Kasumi-1 (cell line): Measurements from ENCODE around the gene PRAC2.

Experiments used
- DNase-seq, 2 experiments: peaks; one replicate each; lab custom pipeline; 2025; lab: John Stamatoyannopoulos, UW

Gene PRAC2

DNA sequence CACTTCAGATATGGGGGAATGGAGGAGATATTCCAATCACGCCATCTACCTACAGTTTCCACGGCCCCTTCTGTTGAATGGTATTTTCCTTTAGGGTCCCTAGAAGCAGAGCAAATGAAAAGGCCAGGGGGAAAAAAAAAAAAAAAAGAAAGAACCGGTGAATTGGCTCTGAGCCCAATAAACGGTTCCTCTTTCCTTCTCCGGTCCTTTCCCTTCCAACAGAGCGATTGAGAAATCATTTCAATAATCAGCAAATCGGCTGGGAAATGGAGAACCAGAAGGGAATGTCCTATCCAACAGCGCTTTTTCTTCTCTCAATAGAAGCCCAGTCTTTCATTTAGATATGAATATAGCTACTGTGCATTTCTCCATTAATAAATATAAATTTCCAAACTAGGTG is 32.4 kb downstream of the PRAC2 start:
- DNase-seq: peak; percentile 12 to 18

DNA sequence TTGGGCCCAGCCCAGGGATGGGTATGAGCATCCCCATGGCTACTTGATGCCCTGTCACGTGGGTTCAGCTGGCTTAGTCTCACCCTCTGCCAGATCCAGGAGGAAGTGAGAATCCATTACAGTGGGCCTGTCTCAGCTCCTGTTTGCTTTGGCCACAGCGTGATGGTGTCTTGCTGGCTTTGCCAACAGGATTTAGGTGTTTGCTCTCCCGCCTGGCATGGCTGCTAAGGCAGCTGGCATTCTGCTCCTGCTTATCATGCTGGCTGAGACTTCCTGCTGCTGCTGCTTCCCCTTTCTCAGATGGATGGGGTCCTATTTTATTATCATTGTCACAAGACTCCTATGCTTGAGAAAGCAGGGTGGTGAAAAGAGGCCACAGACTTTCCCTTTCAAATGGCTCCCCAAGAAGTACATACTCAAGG is 33.9 kb downstream of the PRAC2 start:
- DNase-seq: peak; percentile 31 to 39

DNA sequence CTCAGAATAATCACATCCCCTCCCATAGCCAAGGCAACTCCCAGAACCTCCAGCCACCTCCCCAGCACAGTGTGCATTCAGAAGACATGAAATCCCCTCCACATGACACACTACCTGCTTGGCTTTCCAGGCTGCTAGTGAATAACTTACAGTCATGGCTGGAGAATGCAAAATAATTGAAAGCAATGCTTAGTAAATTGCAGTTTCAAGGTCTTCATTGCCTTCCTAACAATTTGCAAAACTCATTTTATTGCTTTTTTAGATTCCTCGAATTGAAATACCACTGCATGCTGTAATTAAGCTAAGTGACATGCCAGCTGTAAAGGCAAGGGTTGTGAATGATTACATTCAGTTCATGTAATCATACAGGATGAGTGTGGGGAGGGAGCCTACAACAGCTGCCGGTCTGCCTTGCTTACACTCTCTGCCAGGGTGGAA is 34.6 kb downstream of the PRAC2 start:
- DNase-seq: no peak

DNA sequence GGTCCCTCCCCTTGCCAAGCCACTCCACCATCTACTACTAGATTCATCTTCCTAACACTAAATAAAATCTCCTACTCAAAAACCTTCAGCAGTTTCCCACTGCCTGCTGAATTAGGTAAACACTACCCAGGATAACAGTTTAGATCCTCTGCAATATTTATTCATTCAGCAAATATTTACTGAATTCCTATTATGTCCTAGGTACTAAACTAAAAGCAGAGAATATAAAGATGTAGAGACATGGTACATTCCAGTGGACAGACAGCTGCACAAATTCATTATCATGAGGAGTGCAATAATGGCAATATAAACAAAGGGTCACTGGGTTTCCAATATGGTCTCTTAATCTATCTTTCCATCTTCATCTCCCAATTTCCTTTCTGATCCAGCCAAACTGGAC is 36.3 kb downstream of the PRAC2 start:
- no peak for DNase-seq

DNA sequence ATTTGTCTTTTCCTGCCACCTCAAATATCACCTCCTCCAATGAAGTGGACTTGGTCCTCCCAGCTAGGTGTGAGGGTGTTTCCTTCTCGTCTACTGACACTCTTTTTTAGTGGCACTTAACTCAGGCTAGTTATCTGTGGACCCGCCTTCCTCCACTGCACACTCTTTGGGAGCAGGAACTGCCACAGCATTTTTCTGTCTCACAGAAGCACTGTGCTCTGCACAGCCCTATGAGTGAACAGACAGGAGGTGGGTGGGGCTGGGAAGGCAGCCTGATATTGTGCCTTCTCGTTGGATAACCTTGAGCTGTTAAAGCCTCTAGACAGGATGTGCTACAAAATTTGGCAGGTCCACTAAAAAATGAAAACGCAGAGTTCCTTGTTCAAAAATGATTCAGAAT is 37.4 kb downstream of the PRAC2 start:
- no peak for DNase-seq

DNA sequence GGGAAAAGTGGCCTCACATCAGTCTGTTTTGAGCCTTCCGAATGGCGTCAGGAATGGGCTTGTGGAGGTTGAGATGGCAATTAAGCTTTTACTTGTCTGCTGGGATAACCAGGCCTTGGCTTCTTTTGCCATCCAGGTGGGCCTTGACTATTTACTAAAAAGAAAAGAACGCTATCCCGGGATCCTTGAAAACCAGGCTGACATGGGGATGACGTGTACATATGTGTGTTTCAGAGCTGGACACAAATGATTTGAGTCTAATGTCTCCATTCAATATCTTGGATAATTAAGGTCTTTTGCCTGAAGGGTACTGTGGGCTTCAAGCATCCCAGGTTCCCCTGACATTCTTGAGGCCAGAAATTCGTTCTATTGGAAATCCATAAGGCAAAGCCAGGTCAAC is 38.1 kb downstream of the PRAC2 start:
- no peak for DNase-seq

DNA sequence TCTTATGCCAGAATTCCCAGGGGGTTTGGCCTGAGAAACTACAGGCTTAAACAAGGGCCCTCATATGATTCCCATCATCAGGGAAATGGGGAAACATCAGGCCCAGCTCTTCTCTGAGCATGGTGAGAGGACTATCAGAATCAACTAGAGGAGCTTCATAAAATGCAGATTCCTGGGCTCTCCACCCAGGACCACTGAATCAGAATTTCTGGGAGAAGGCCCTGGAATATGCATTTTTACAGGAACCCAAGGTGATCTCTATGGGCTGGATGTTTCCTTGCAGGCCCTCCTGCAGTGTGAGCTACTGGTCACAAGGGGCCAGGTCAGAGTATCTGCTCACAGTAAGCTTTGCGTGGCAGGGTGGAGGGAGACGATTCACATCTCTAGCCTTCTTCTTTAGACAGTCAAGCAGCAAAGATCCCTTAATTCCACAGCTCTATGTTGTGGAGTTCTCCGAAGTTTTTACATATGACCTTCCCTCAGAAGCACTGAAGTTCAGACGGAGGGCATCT is 44.3 kb downstream of the PRAC2 start:
- DNase-seq: no peak

DNA sequence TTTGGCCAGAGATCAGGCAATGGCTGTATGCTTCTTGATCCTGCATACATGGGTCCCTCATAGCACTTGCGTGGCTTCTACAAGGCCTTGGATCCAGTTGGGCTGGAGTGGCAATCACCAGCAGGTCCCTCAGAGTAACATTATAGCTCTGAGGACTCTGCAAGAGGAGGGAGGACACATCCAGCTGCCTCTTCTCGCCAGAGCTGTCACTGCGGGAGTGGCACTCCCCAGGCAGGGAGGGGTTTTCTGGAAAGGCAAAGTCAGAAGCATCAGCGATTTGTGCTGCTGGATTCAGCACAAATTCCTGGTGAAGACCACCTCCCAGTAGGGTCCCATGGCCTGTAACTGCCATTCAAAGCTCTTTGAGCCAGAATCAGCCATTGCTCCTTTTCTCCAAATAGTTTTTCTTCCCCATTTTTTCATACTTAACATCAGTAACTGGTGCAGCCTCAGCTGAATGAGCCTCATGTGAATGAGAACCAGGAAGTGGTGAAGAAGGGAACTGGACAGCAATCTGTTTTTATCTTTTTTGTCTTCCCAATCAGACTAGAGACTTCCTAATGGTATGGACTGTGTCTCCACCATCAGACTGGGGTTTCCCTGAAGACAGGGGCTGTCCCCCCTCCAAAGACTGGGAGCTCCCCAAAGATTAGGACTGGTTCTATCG is 46.2 kb downstream of the PRAC2 start:
- DNase-seq: no peak

DNA sequence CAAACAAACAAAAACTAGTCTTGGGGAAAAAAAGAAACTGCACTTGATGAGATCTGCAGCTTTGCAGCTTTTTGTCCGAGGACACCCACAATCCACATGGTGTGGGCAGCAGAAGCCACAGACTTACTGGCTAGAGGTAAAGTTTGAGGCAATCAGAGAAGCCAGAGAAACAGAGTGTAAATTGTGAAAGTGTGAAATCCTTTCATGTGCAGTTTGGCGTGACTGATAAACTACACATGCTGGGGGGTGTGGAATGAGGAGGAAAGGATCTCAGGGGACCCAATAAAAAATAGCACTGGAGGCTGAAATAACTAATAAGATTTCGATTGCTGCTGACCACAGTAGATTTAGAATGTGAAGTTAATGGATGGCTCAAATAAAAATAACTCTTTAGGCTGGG is 48.0 kb downstream of the PRAC2 start:
- DNase-seq: no peak

DNA sequence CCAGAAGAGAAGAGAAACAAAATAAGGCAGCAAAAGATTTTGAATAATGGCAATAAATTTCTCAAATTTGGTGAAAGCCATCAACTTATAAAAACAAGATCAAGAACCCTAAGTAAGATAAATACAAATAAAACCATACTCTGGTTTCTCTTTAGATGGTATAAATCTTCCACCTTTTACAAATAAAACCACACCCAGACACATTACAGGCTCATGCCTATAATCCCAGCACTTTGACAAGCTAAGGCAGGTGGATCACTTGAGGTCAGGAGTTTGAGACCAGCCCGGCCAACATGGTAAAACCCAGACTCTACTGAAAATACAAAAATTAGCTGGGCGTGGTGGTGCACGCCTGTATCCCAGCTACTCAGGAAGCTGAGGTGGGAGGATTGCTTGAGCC is 50.3 kb downstream of the PRAC2 start:
- DNase-seq: no peak
